GM19023 (cell line): Measurements from ENCODE around the gene TDG.

ENCODE experiments used
- ATAC-seq: cut with Tn5 transposase; IDR thresholded peaks from one replicate; pipeline ENCODE4 v1.9.1; 2021; ENCODE audit warnings: mild to moderate bottlenecking, moderate library complexity; ENCODE audit not compliant: unreplicated experiment

The TDG gene

GRCh38 chr12:103965590-103966504, at the start of gene TDG:
TDG (plus strand) TSS chr12:103965872; CDS start chr12:103966038, 166 bp downstream.
- ATAC-seq, result peak; percentile 89

GRCh38 chr12:103917873-103918272, 47.8 kb upstream of the TDG start:
- ATAC-seq, result no peak

- peak; percentile 30 for ATAC-seq
These were observed 40.7 kb upstream of the TDG start for GRCh38 chr12:103924761-103925641.

GRCh38 chr12:103928682-103929045, 37.0 kb upstream of the TDG start:
- ATAC-seq, result peak; percentile 11

- peak; percentile 17 for ATAC-seq
These were observed 36.5 kb upstream of the TDG start for GRCh38 chr12:103929046-103929783.

GRCh38 chr12:103929784-103930033, 36.0 kb upstream of the TDG start:
- ATAC-seq, result no peak

GRCh38 chr12:103930034-103930786, 35.5 kb upstream of the TDG start, which contains the start of gene HSP90B1:
HSP90B1 (plus strand) TSS chr12:103930410; CDS start chr12:103930516, 106 bp downstream.
- peak; percentile 64 for ATAC-seq

GRCh38 chr12:103930787-103931735, 34.6 kb upstream of the TDG start:
- ATAC-seq, result peak; percentile 3

GRCh38 chr12:103933237-103933636, 32.4 kb upstream of the TDG start:
- no peak for ATAC-seq

- no peak for ATAC-seq
These were observed 29.0 kb upstream of the TDG start for GRCh38 chr12:103936679-103937078.

GRCh38 chr12:103944964-103945363, 20.7 kb upstream of the TDG start:
- no peak for ATAC-seq

GRCh38 chr12:103947871-103948555, 17.7 kb upstream of the TDG start:
- ATAC-seq, result no peak

- ATAC-seq, result no peak
These were observed 16.8 kb upstream of the TDG start for GRCh38 chr12:103948746-103949406.

- ATAC-seq, result no peak
These were observed 13.2 kb upstream of the TDG start for GRCh38 chr12:103952497-103952896.

GRCh38 chr12:103955811-103956508, 9.7 kb upstream of the TDG start:
- ATAC-seq, result no peak

- ATAC-seq, result peak; percentile 42
These were observed 9.1 kb upstream of the TDG start for GRCh38 chr12:103956509-103957027.

- no peak for ATAC-seq
These were observed 7.7 kb upstream of the TDG start for GRCh38 chr12:103957865-103958388.
